HG02642 (cell line): ENCODE data around the gene NTNG1.
A peak's percentile ranks its signal among the peaks of the same experiment; 100 is the strongest.

ENCODE experiments used
- ATAC-seq: cut with Tn5 transposase; IDR thresholded peaks from one replicate; pipeline ENCODE4 v1.9.1; 2021; ENCODE audit warnings: mild to moderate bottlenecking; ENCODE audit not compliant: unreplicated experiment, poor library complexity

The NTNG1 gene

DNA sequence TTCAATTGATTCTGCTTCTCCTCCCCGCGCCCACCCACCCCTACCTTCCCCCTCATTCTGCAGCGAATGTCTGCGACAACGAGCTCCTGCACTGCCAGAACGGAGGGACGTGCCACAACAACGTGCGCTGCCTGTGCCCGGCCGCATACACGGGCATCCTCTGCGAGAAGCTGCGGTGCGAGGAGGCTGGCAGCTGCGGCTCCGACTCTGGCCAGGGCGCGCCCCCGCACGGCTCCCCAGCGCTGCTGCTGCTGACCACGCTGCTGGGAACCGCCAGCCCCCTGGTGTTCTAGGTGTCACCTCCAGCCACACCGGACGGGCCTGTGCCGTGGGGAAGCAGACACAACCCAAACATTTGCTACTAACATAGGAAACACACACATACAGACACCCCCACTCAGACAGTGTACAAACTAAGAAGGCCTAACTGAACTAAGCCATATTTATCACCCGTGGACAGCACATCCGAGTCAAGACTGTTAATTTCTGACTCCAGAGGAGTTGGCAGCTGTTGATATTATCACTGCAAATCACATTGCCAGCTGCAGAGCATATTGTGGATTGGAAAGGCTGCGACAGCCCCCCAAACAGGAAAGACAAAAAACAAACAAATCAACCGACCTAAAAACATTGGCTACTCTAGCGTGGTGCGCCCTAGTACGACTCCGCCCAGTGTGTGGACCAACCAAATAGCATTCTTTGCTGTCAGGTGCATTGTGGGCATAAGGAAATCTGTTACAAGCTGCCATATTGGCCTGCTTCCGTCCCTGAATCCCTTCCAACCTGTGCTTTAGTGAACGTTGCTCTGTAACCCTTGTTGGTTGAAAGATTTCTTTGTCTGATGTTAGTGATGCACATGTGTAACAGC lies 339.9 kb downstream of the NTNG1 start:
- ATAC-seq: peak; percentile 90

DNA sequence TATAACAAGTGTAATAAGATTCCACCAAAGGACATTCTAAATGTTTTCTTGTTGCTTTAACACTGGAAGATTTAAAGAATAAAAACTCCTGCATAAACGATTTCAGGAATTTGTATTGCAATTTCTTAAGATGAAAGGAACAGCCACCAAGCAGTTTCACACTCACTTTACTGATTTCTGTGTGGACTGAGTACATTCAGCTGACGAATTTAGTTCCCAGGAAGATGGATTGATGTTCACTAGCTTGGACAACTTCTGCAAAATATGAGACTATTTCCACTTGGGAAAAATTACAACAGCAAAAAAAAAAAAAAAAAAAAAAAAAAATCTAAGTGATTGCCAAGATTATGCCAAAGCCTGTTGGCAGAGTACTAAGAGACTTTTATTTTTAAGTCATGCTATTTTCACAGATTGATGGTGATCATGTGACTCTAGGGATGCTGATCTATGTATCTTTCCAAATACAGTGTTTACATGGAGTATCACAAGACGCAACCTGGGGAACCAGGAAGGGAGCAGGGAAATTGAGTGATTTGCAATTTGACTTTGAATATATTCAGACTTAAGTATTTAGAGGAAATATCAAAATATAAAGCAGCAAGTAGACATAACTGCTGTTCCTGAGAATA lies 341.0 kb downstream of the NTNG1 start:
- ATAC-seq: no peak

GRCh38 chr1:107483949-107484348 lies 343.1 kb downstream of the NTNG1 start:
- no peak for ATAC-seq

DNA sequence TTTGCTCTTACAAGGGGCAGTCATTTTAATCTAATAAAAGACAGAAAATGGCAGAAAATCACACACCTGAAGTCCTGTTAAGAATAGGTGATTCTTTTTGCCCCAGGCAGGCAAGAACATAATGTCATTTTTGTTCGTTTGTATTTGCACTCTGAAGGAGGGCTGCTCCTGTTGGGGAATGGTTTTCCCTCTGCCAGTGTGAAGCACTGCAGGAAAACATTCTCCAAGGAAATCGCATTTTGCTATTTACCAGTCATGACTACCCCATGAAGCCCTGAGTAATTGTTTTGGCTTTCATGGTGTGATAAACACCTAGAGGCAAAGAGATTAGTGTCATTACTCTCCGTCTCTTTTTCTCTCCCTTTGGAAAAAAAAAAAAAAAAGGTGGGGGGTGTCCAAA lies 345.5 kb downstream of the NTNG1 start:
- no peak for ATAC-seq

GRCh38 chr1:107487506-107487905 lies 346.7 kb downstream of the NTNG1 start:
- no peak for ATAC-seq

- ATAC-seq: no peak
These were observed 350.7 kb downstream of the NTNG1 start for GRCh38 chr1:107491582-107491981.

- no peak for ATAC-seq
These were observed 352.4 kb downstream of the NTNG1 start for GRCh38 chr1:107493111-107493716.

- ATAC-seq: no peak
These were observed 353.2 kb downstream of the NTNG1 start for GRCh38 chr1:107494061-107494460.

DNA sequence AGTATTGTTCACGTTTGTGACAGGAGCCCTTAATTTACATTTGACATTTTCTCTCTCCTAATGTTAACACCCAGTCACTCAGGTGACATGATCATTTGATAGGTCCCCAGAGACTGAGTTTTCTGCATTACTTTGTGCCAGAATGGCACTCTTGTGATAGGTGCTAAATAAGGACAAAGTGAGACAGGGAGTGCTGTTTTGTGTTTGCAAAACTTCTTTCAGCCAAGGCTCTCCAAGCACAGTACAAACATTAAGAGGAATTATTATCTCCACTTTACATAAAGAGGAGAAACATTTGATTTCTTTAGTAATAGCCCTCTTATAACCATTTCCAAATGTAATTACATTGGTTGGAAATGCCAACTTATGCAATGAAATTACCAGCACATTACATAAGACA lies 355.2 kb downstream of the NTNG1 start:
- ATAC-seq: no peak

DNA sequence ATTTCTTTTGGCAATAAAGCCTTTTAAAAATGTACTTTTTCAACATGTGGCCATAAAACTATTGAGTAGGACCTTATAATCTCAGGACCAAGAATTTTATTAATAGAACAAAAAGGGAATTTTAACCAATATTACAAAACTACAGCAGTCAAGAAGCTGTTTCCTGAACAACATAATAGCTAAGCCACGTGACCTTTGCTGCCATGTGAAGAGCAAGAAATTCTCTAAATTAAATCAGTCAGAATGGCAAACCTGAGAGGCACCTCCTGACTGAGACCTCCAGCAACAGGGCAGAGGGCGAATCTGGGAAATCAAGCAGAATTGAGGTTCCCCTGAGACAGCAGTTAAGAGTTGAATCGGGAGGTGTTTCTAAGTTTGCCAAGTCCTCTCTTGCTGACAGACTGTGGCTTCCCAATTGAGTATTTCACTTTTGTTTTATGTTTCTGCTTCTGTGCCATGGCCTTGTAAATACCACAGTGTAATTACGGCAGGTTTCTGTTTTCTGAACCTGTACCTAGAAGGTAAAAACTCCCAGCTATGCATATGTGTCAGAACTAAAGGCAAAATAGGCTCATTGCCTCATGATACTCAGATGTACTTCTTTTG lies 358.4 kb downstream of the NTNG1 start:
- ATAC-seq: peak; percentile 97

DNA sequence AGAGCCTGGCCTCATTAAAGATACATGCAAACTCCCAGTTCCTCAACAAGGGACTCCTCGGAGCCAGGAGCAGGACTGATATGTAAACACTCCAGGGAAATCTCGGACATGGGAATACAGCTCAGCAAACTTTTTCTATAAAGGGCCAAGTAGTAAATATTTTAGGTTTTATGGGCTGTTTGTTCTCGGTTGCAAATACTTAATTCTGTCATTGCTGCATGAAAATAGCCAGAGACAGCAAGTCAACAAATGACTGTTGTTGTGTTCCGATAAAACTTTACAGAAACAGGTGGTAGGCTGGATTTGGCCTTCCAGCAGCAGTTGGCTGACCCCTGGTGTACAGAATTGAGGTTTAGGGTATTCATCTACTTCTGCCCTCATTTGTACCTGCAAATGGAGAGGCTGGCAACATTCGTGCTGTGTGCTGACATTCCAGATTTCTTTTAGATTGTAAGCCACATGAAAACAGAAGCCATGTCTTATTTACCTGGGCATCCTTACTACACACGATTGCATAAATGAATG lies 360.3 kb downstream of the NTNG1 start:
- no peak for ATAC-seq

- no peak for ATAC-seq
These were observed 369.5 kb downstream of the NTNG1 start for GRCh38 chr1:107510347-107510746.

DNA sequence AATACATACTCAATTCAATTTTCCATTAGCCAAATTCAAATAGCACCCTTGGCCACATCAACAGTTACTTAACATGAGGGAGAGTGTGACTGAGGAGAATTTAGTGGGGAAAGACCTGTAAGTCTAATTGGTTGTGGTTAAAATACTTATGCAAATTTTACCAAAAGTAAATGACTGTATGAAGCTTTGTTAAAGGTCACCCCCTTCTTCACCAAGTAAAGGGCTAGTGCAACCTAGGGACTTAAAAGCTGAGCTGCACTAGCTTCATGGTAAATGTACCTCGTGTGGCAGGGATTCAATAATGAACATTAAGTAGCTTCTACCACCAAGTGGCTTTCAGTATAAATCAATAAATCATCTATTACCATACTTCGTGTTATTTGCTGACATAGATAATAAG lies 372.0 kb downstream of the NTNG1 start:
- no peak for ATAC-seq

GRCh38 chr1:107514841-107515240 lies 374.0 kb downstream of the NTNG1 start:
- no peak for ATAC-seq

- peak; percentile 48 for ATAC-seq
These were observed 374.9 kb downstream of the NTNG1 start for GRCh38 chr1:107515702-107516101.

DNA sequence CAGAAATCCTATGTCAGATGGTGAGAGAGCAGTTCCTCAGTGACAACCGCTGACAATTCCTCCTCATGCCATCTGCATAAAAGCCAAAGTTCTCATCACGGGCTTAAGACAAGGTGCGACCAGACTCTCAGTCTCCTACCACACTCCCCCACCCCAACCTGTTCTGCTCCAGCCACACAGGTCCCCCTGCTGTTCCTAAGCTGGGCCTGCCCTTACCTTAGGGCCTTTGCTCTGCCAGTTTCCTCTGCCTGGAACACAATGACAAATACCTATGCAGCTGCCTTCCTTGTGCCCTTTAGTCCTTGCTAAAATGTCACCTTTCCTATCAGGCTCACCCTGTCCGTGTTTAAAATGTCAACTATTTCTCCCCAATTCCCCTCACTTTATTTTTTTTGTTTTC lies 382.2 kb downstream of the NTNG1 start:
- ATAC-seq: no peak

- no peak for ATAC-seq
These were observed 382.9 kb downstream of the NTNG1 start for GRCh38 chr1:107523736-107524135.

DNA sequence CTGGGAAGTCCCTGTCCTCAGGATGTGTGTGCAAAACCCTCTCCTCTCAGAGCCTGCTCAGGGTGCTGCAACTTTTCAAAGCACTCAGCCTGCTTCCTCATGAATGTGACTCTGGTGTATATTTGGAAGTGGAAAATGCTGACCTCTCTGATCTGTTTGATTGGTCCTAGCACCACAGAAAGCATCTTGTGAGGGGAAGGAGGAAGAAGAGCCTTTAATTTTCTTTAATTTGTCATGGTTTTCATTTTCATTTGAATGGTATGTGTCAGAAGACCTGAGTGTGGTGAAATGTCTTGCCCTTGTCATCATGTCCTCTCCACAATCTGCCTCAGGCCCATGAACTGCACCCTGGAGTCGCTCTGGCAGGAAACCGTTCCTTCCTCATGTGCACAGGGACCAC lies 383.5 kb downstream of the NTNG1 start:
- no peak for ATAC-seq

- ATAC-seq: no peak
These were observed 384.3 kb downstream of the NTNG1 start for GRCh38 chr1:107525145-107525544.

GRCh38 chr1:107525961-107526360 lies 385.1 kb downstream of the NTNG1 start:
- no peak for ATAC-seq
